ENCODE data around the gene LEMD1.
"Not testable (repeated sequence)": the region's sequence is repeated elsewhere in the genome, so short reads cannot be mapped to it uniquely, and the experiment has no call there.

LEMD1 gene

DNA sequence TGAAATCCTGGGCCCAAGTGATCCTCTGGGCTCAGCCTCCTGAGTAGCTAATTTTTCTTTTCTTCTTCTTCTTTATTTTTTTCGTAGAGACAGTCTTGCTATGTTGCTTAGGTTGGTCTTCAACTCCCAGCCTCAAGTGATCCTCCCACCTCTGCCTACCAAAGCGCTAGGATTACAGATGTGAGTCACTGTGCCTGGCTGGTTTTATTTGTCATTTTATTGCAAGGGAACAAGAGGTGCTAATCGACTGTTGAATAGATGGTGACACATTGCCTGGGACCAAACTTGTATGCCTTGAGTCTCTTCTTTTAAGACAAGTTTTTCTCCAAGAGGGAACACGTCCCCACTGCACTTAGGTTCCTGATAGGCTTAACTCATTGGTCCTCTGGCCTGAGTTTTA, 45.1 kb downstream of the LEMD1 start:
- DNase-seq: no peak

DNA sequence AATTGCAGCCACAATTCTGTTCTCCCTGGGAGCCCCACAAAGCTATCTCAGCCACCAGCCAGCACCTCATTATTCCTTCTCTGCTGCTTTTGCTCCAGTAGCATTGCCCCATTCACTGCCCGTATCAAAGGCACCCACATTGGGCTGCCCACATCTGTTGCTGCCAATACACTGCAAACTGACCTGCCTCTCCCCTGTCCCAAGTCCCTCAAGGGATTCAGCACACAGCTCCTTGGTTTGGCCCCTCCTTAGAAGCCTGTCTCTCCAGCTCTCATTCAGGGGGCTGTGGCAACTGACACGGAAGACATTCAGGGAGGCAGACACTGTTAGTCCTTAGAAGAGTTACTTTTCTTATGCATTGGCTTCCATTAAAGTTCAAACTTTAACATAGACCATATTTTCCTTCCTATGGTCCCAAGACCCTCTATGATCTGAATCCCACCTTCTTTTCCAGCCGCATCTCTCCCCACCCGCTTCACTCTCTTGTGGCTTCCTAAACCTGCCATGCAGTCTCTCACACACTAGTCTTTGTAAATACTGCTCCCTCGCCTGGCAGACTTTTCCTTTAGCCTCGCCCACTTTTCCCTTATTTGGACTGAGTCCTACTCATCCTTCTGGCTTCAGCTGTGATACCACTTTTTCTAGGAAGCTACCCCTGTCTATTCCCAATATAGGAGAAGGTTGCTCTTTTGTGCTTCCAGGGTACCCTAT, 45.9 kb downstream of the LEMD1 start:
- DNase-seq: no peak

DNA sequence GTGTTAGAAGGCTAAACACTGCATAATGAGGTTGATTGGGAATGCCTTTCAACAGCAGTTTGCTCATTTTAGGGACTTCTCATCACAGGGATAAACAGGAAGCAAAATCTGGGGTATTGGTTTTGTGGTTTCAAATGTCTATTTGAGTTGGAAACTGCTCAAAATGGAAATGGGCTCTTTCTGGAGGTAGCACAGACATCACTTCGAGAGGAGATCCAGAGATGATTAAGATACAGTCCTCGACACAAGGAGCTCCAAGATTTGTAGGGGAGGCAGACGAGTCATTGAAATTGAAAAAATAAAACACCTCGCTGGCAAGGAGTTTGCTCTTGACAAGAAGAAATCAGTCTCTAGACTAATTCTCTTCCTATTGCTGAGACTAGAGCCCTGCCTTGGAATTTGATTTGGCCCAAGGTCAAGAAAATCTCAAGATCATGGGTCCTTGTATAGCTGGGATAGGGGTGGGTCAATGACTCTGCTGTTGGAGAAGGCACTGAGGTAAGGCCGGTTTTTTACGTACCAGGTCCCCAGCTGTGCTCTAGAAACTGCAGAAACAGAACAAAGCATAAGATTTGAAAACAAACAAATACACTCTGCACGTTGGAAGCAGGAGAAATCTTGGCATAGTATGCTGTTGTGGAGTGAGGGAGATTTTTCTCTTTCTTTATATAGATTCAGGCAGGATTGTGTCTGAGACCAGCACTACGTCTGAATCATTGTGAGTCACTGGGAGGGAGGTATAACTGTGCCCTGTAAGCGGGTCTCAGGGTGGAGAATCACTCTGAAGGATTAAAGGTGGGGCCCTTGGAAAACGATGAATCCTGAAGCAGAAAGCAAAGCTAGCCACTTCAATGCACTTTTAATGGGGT, 47.4 kb downstream of the LEMD1 start:
- no peak for DNase-seq

DNA sequence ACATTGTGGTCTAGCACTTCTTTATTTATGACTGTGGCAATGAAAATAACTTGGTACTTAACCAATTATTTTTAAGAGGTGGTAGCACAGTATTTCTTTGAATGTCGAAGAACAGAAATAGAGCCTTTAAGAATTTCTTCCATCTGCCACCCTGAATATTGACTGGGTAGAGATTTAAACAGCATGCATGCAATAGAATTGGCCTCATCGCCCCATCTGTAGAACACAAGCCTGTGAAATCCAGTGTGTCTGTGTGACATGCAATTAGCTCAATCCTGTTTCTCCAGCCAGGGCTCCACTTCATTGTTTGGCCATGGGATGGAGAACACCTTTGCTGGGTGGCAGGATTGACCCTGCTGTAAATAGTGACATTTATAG, 48.1 kb downstream of the LEMD1 start:
- DNase-seq: no peak

DNA sequence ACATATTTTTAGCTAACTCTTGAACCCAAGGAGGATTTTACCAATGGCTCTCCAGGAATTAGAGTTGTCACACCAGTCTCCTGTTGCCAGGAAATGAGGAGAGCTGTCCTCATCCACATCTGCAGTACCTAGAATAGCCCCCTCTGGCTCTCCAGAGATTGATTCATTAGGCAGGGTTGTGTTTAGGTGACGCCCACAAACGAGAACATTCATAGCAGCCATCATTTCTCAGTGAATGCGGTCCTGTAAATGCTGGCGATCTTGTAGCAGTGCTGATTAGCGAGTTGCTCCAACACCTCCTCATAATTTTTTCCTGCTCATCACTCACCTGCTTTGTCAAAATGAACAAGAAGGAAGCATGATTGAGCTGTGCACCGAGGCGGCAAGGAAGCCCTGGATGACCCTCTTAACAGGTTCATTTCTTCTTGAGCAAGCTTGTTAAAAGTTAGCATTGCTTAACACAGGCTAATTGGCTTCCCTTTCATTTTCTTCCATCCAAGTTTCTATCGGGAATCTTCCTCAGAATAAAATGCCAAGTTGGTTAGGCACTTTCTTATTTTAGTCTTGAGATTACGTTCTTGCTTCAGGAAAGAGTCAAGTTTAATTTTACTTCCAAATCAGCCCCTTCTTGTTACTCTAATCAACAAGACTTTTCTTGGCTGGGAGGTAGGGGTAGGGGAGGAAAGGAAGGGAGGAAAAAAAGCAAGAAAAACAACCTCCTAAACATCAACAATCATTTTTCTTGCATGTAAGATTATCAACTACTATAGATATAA, 48.6 kb downstream of the LEMD1 start:
- DNase-seq: no peak

- no peak for DNase-seq
Measured at GRCh38 chr1:205371871-205372660, 49.8 kb downstream of the LEMD1 start.

DNA sequence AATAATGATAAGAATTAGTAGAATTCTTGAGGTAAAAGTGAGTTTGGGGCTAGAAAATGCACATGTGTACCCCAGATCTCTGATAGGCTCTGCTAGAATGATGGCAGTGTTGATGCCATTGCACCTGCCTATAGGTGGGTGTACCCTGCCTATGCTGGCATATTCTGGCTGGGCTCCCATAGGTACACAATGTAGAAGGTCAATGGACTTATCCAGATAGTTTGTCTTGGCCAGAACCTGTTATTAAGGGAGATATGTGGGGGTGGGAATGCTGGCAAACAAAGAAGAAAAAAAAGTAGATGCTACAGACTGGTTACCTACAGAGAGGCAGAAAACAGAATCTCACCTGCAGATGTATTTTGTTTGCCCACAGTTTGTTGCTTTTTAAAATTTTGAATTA, 51.1 kb downstream of the LEMD1 start:
- no peak for DNase-seq

DNA sequence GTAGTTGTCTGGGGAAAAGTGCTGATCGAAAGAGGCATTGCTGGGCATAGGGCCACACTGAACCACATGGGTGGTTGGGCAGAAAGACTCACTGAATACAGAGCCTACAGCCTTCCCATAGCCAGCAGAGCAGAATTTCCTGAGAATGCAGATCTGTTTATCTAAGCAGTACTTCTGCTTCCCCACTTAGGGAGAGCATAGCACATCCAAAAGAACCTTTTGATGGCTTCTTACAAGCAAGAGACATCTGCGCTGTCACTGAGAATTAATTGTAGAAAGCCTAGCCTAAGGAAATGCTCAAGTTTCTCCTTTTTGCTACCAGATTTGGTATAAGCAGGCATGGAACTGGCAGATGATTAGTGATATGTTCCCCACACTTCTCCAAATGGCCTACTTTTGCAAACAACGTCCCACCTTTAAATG, 52.1 kb downstream of the LEMD1 start:
- DNase-seq: no peak

GRCh38 chr1:205368478-205368877, 53.4 kb downstream of the LEMD1 start:
- no peak for DNase-seq

- DNase-seq: no peak
Measured at GRCh38 chr1:205365945-205366463, 55.9 kb downstream of the LEMD1 start.

DNA sequence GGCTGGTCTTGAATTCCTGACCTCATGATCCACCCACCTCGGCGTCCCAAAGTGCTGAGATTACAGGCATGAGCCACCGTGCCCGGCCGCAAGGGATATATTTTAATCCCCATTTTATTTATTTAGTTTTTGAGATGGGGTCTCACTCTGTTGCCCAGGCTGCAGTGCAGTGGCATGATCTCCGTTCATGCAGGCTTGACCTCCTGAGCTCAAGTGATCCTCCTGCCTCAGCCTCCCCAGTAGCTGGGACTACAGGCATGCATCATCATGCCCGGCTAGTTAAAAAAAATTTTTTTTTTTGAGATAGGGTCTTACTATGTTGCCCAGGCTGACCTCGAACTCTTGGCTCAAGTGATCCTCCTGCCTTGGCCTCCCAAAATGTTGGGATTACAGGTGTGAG, 56.8 kb downstream of the LEMD1 start:
- DNase-seq: not testable (repeated sequence)

- DNase-seq: no peak
Measured at GRCh38 chr1:205360891-205361290, 61.0 kb downstream of the LEMD1 start.

GRCh38 chr1:205359771-205360565, 61.9 kb downstream of the LEMD1 start:
- DNase-seq: no peak

GRCh38 chr1:205358579-205358978, 63.3 kb downstream of the LEMD1 start:
- DNase-seq: no peak

DNA sequence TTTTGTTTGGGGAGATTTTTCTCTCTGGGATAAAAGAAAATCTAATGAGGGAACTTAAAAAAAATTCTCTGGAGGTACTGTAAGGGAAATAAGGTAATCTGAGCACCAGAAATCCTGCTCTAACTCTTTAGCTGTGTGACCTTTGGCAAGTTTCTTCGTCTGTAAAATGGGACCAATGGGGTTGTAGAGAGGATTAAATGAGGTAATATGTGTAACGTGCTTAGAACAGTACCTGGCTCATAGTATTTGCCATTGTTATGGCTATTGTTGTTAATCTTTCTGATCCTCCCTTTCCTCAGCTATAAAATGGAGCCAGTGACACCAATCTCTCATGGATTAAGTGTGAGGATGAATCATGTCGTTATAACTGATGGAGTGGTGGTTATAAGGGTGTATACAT, 64.3 kb downstream of the LEMD1 start:
- no peak for DNase-seq

DNA sequence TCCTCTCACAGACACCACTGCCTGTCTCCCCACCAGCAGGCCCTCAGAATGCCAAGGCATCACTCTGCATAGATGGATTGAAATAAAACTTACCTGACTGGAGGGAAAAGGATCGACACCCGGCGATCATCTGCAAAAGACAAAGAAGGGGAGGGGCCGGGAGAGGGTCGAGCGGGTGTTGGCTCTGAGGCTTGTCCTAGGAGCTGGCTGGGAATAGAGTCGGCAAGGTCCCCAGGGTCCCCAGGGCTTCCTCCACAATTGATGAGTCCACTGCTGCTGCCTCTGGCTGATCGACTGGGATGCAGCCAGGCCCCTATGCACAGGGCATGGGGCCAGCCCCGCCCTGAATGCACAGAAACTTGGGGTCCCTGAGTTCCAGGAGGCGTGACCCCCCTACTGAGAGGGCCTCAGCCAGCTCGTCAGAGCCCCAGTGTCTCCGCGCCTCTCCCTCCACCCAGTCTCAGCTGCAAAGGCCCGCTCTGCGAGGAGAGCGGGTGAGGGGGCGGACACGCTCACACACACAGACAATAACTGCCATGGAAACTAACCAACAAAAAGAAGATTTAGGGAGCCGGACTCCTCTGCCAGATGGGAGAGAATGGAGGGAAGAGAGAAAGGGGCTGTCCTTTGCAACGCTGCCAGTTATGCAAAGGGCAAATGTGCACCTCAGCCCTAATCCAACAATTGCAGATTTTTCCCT, 65.3 kb downstream of the LEMD1 start, which contains the start of gene KLHDC8A:
Gene KLHDC8A (minus strand): TSS at position 483 of the 700 bp plus-strand sequence. CDS start 13,318 bp downstream, outside the sequence.
- no peak for DNase-seq

GRCh38 chr1:205355075-205355453, 66.8 kb downstream of the LEMD1 start:
- DNase-seq: no peak

GRCh38 chr1:205354259-205355074, 67.4 kb downstream of the LEMD1 start:
- DNase-seq: no peak

- no peak for DNase-seq
Measured at GRCh38 chr1:205353612-205354011, 68.2 kb downstream of the LEMD1 start.

DNA sequence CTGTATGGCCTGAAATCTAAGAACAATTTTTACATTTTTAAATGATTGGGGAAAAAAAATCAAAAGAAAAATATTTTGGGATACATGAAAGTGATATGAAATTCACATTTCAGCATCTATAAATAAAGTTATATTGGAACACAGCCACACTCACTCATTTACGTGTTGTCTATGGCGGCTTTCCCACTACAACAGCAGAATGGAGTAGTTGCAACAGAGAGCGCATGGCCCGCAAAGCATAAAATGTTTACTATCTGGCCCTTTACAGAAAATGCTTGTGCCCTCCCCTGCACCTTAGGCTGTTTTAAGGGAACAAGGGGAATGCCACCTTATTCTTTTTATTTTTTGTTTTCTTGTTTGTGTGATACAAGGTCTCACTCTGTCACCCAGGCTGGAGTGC, 68.7 kb downstream of the LEMD1 start:
- no peak for DNase-seq
